ENCODE data around the gene PXDN. TPM values are rescaled to one million over a fixed set of nuclear protein-coding genes. Genes with fewer than 3 reads are reported as not detected.
A peak's percentile ranks its signal among the peaks of the same experiment; 100 is the strongest.

PXDN gene
- total and polyA plus RNA-seq, 2 of the 13 experiments (the other 11 are each of a cell fraction or from before 2014, with no cell fraction given): not detected

GRCh38 chr2:1590596-1591460 lies 153.5 kb downstream of the PXDN start:
- peaks cover 3% of the 10 kb centered on the region for H3K9me3 ChIP-seq (ENCODE audit: low read length)
- ChIA-PET POLR2A (no interaction called here), CTCF (ENCODE audit: low intra/inter-chr PET ratio, low total read pairs) (no interaction called here)
- no peak overlapping the region for H2AFZ ChIP-seq (ENCODE audit: low read length)
- H3K79me2 ChIP-seq (ENCODE audit: insufficient read depth, low read length): no peaks in the 10 kb centered on the region
- DNase-seq (ENCODE audit: low spot score) (no peak), ATAC-seq (no peak), FAIRE-seq (no peak)
- no peak overlapping the region for H3K27ac ChIP-seq (ENCODE audit: extremely low read length, insufficient read depth, low read length)
- H3K4me3 ChIP-seq (replicated peaks in 1 of 3; ENCODE audit: insufficient read depth in 1 of 3, low read depth in 2 of 3, low read length in 3 of 3): no peak overlapping the region
- H4K20me1 ChIP-seq (ENCODE audit: insufficient read depth, low read length): no peaks in the 10 kb centered on the region
- H3K4me2 ChIP-seq (ENCODE audit: low read depth, low read length): no peak overlapping the region
- 33% methylated on average over 18 of the region's 18 CpGs for WGBS (ENCODE audit: low lambda C conversion rate)
- BruUV-seq (replicated peaks): no TSS peak
- no peak overlapping the region for H3K9ac ChIP-seq (ENCODE audit: insufficient read depth, low read depth, low read length)
- H3K36me3 ChIP-seq (replicated peaks in 1 of 2; ENCODE audit: control insufficient read depth in 1 of 2, insufficient read depth in 2 of 2, low read length in 2 of 2): no peaks in the 10 kb centered on the region
- H3K27me3 ChIP-seq (ENCODE audit: control insufficient read depth in 1 of 2, insufficient read depth in 2 of 2, low read length in 2 of 2): peaks cover 18 to 61% of the 10 kb centered on the region in 2 experiments; a peak in 4 of 5 replicates
- in situ Hi-C loops (cut with HindIII; ENCODE audit: extremely low pct_ligation_motif_present, low pct_unique_long_range_greater_than_20kb): loop anchor here (5.0 kb wide), 1 partner anchor 181 kb away; no protein-coding TSS in a partner anchor
- H3K4me1 ChIP-seq (ENCODE audit: insufficient read depth, low read length): no peaks in the 10 kb centered on the region
- TF ChIP-seq ZIK1 (CRISPR knock-in tag; IDR thresholded peaks at IDR 0.05; ENCODE audit: borderline replicate concordance, low read depth) (no peak), ZNF572 (CRISPR knock-in tag; IDR thresholded peaks at IDR 0.05) (no peak), STAT5B (CRISPR knock-in tag; IDR thresholded peaks at IDR 0.05) (no peak), PTBP1 (IDR thresholded peaks at IDR 0.05; ENCODE audit: low read depth, low read length, poor library complexity, severe bottlenecking) (no peak)
- intact Hi-C loops (cut with micrococcal nuclease; ENCODE audit: unreplicated experiment): loop anchor here (5.0 kb wide), 1 partner anchor 1176 kb away; no protein-coding TSS in a partner anchor

- Histone ChIP-seq H3K36me3 (replicated peaks in 1 of 2; ENCODE audit: control insufficient read depth in 1 of 2, insufficient read depth in 2 of 2, low read length in 2 of 2) (no peaks in the 10 kb centered on the region), H3K4me3 (replicated peaks in 1 of 3; ENCODE audit: insufficient read depth in 1 of 3, low read depth in 2 of 3, low read length in 3 of 3) (no peak overlapping the region), H3K79me2 (ENCODE audit: insufficient read depth, low read length) (no peaks in the 10 kb centered on the region), H2AFZ (ENCODE audit: low read length) (no peak overlapping the region), H3K4me2 (ENCODE audit: low read depth, low read length) (no peak overlapping the region), H3K9me3 (ENCODE audit: low read length) (no peaks in the 10 kb centered on the region), H3K4me1 (ENCODE audit: insufficient read depth, low read length) (no peaks in the 10 kb centered on the region), H3K27ac (ENCODE audit: extremely low read length, insufficient read depth, low read length) (no peak overlapping the region), H3K27me3 (ENCODE audit: control insufficient read depth in 1 of 2, insufficient read depth in 2 of 2, low read length in 2 of 2) (peaks cover 20 to 78% of the 10 kb centered on the region in 2 experiments; a peak in 4 of 5 replicates), H4K20me1 (ENCODE audit: insufficient read depth, low read length) (no peaks in the 10 kb centered on the region), H3K9ac (ENCODE audit: insufficient read depth, low read depth, low read length) (no peak overlapping the region)
- ATAC-seq: peak; percentile 67
- intact Hi-C loops (cut with micrococcal nuclease; ENCODE audit: unreplicated experiment): loop anchor here (2.0 kb wide), 1 partner anchor 228 kb away; no protein-coding TSS in a partner anchor
- ChIA-PET POLR2A (no interaction called here), CTCF (ENCODE audit: low intra/inter-chr PET ratio, low total read pairs) (interaction anchor here (1.5 kb wide), 1 partner anchor 180 kb away, joined by 4 read pairs; no protein-coding TSS in a partner anchor)
- WGBS (ENCODE audit: low lambda C conversion rate): 0% methylated on average over 3 of the region's 15 CpGs
- FAIRE-seq: no peak
- DNase-seq (ENCODE audit: low spot score): no peak
- no TSS peak for BruUV-seq (replicated peaks)
- in situ Hi-C loops (cut with HindIII; ENCODE audit: extremely low pct_ligation_motif_present, low pct_unique_long_range_greater_than_20kb): no loop called here
- no peak for TF ChIP-seq GLI4 (CRISPR knock-in tag; IDR thresholded peaks at IDR 0.05; ENCODE audit: borderline replicate concordance)
- TF ChIP-seq STAG1 (CRISPR knock-in tag; IDR thresholded peaks at IDR 0.05): peak; percentile 35
- TF ChIP-seq CTCF (CRISPR knock-in tag; IDR thresholded peaks at IDR 0.05): peak; percentile 36
These were observed 155.2 kb downstream of the PXDN start for GRCh38 chr2:1588978-1589621.
